A673 (cell line): ENCODE results near the gene MYMK. TPM values are rescaled to one million over a fixed set of nuclear protein-coding genes. Genes with fewer than 3 reads are reported as not detected.

Source experiments
- BruUV-seq: library from RNA; stranded (reverse); fragments of 400-500 nt; replicated peaks from 2 replicates; lab custom pipeline; 2021; lab: Mats Ljungman, UMichigan
- CTCF ChIA-PET: fragments of 300-600 bp; sonication (Branson Sonifier 250); formaldehyde crosslinking; loops from one replicate; lab custom pipeline; 2022; ENCODE audit warnings: antibody characterized with exemption; lab: Charles Lee
- POLR2A ChIA-PET: fragments of 300-600 bp; sonication (Branson Sonifier 250); formaldehyde crosslinking; loops from one replicate; lab custom pipeline; 2022; ENCODE audit warnings: antibody characterized with exemption; ENCODE audit not compliant: low non-redundant PET; lab: Charles Lee
- DNase-seq: peaks from one replicate; pipeline ENCODE4 v3.0.0-alpha.2; 2015; ENCODE audit warnings: low spot score
- H3K27ac ChIP-seq: fragments of 200-600 bp; sonication (generic); 2 replicates; pipeline ENCODE4 v1.5.1; 2016; ENCODE audit warnings: mixed run types, low read depth, mild to moderate bottlenecking, mixed read lengths, antibody characterized with exemption, low read length; ENCODE audit not compliant: poor library complexity, severe bottlenecking
- H3K27me3 ChIP-seq: fragments of 200-600 bp; sonication (generic); replicated peaks from 2 replicates; pipeline ENCODE4 v1.6.1; 2017; ENCODE audit warnings: mixed run types, low read depth, mild to moderate bottlenecking, mixed read lengths, antibody characterized with exemption, low read length; ENCODE audit not compliant: insufficient read depth, poor library complexity
- H3K36me3 ChIP-seq: fragments of 200-600 bp; sonication (generic); 2 replicates; pipeline ENCODE4 v1.6.1; 2016; ENCODE audit warnings: mixed run types, mild to moderate bottlenecking, mixed read lengths, antibody characterized with exemption, low read length; ENCODE audit not compliant: insufficient read depth, poor library complexity, severe bottlenecking
- H3K4me1 ChIP-seq: fragments of 200-600 bp; sonication (generic); 2 replicates; pipeline ENCODE4 v1.6.1; 2017; ENCODE audit warnings: mixed run types, mild to moderate bottlenecking, mixed read lengths, antibody characterized with exemption, low read length; ENCODE audit not compliant: insufficient read depth, poor library complexity, severe bottlenecking
- H3K4me3 ChIP-seq: fragments of 200-600 bp; sonication (generic); 2 replicates; pipeline ENCODE4 v1.5.1; 2016; ENCODE audit warnings: low read depth, mixed run types, mild to moderate bottlenecking, mixed read lengths, low read length; ENCODE audit not compliant: poor library complexity, severe bottlenecking
- H3K9me3 ChIP-seq: fragments of 200-600 bp; sonication (generic); 2 replicates; pipeline ENCODE4 v1.6.1; 2016; ENCODE audit warnings: mixed run types, low read depth, mild to moderate bottlenecking, mixed read lengths, antibody characterized with exemption, low read length; ENCODE audit not compliant: poor library complexity, severe bottlenecking
- CTCF ChIP-seq: fragments of 300-800, 200-600 bp; sonication (generic); conservative IDR thresholded peaks from 2 replicates; pipeline ENCODE4 v1.5.1; 2017; ENCODE audit warnings: low read depth, mild to moderate bottlenecking, antibody characterized with exemption, low read length, moderate library complexity, mixed read lengths
- EZH2 ChIP-seq: fragments of 200-600 bp; sonication (generic); IDR thresholded peaks from 2 replicates; pipeline ENCODE4 v1.6.1; 2017; ENCODE audit warnings: borderline replicate concordance, low read depth, mild to moderate bottlenecking, mixed read lengths, antibody characterized with exemption, low read length; ENCODE audit not compliant: poor library complexity, severe bottlenecking
- intact Hi-C: fragments of 100-400 bp; cut with micrococcal nuclease; formaldehyde crosslinking; loops from one replicate; pipeline ENCODE4 v1.10.0; 2022; ENCODE audit not compliant: unreplicated experiment
- total RNA-seq: library from RNA; stranded (reverse); gene quantifications from 2 replicates; pipeline ENCODE4 v1.2.3, GENCODE V29; 2021

MYMK gene
- total RNA-seq, 1 experiment from 2014 or later: not detected

GRCh38 chr9:133476941-133477340, 47.8 kb downstream of the MYMK start:
- Histone ChIP-seq H3K27ac (no peak overlapping the region), H3K9me3 (no peaks in the 10 kb centered on the region), H3K4me3 (no peak overlapping the region), H3K36me3 (no peaks in the 10 kb centered on the region), H3K27me3 (no peaks in the 10 kb centered on the region), H3K4me1 (peaks cover 11% of the 10 kb centered on the region)
- TF ChIP-seq EZH2 (no peak), CTCF (no peak)
- ChIA-PET CTCF (no interaction called here), POLR2A (no interaction called here)
- no TSS peak for BruUV-seq
- no peak for DNase-seq
- intact Hi-C loops: no loop called here

- no TSS peak for BruUV-seq
- DNase-seq: no peak
- ChIA-PET POLR2A (no interaction called here), CTCF (no interaction called here)
- TF ChIP-seq CTCF (no peak), EZH2 (no peak)
- H3K27me3 ChIP-seq: no peaks in the 10 kb centered on the region
- no peak overlapping the region for H3K4me3 ChIP-seq
- H3K27ac ChIP-seq: no peak overlapping the region
- H3K4me1 ChIP-seq: peaks cover 11% of the 10 kb centered on the region
- H3K9me3 ChIP-seq: no peaks in the 10 kb centered on the region
- no peaks in the 10 kb centered on the region for H3K36me3 ChIP-seq
- intact Hi-C loops: no loop called here
Measured at GRCh38 chr9:133476036-133476931, 48.5 kb downstream of the MYMK start.

GRCh38 chr9:133475292-133476012, 49.3 kb downstream of the MYMK start:
- H3K36me3 ChIP-seq: no peaks in the 10 kb centered on the region
- no peak for DNase-seq
- no peaks in the 10 kb centered on the region for H3K9me3 ChIP-seq
- BruUV-seq: no TSS peak
- intact Hi-C loops: no loop called here
- POLR2A ChIA-PET: no interaction called here
- no peak overlapping the region for H3K27ac ChIP-seq
- CTCF ChIA-PET: no interaction called here
- no peak overlapping the region for H3K4me3 ChIP-seq
- peaks cover 11% of the 10 kb centered on the region for H3K4me1 ChIP-seq
- TF ChIP-seq CTCF (no peak), EZH2 (no peak)
- no peaks in the 10 kb centered on the region for H3K27me3 ChIP-seq
